Fibroblast of villous mesenchyme (primary cell): ENCODE data around the gene COG5. TPM values are rescaled to one million over a fixed set of nuclear protein-coding genes. Genes with fewer than 3 reads are reported as not detected.

ENCODE experiments used
- DNase-seq: peaks from one replicate; pipeline ENCODE4 v3.0.0-alpha.2; 2010; ENCODE audit warnings: low read depth
- H3K4me3 ChIP-seq: 2 replicates; pipeline ENCODE4 v1.5.1; 2011; ENCODE audit warnings: low read depth, mild to moderate bottlenecking, low read length
- total RNA-seq: library from RNA; depleted of rRNA; stranded (reverse); fragments of >200 nt; gene quantifications from 2 replicates; pipeline ENCODE4 v1.2.3, GENCODE V29; 2012
- TF ChIP-seq, protein P1 (sequence below): IDR thresholded peaks from 2 replicates; pipeline ENCODE4 v1.5.1; 2012; ENCODE audit warnings: low read depth, mild to moderate bottlenecking, low read length; ENCODE audit not compliant: insufficient read depth

The COG5 gene
- total RNA-seq, 1 donor, result 32.0 TPM

- H3K4me3 ChIP-seq, result no peak overlapping the region
- TF ChIP-seq, protein P1, sequence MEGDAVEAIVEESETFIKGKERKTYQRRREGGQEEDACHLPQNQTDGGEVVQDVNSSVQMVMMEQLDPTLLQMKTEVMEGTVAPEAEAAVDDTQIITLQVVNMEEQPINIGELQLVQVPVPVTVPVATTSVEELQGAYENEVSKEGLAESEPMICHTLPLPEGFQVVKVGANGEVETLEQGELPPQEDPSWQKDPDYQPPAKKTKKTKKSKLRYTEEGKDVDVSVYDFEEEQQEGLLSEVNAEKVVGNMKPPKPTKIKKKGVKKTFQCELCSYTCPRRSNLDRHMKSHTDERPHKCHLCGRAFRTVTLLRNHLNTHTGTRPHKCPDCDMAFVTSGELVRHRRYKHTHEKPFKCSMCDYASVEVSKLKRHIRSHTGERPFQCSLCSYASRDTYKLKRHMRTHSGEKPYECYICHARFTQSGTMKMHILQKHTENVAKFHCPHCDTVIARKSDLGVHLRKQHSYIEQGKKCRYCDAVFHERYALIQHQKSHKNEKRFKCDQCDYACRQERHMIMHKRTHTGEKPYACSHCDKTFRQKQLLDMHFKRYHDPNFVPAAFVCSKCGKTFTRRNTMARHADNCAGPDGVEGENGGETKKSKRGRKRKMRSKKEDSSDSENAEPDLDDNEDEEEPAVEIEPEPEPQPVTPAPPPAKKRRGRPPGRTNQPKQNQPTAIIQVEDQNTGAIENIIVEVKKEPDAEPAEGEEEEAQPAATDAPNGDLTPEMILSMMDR, result no peak
- no peak for DNase-seq
These were observed 278.7 kb downstream of the COG5 start for GRCh38 chr7:107284911-107285479.

DNA sequence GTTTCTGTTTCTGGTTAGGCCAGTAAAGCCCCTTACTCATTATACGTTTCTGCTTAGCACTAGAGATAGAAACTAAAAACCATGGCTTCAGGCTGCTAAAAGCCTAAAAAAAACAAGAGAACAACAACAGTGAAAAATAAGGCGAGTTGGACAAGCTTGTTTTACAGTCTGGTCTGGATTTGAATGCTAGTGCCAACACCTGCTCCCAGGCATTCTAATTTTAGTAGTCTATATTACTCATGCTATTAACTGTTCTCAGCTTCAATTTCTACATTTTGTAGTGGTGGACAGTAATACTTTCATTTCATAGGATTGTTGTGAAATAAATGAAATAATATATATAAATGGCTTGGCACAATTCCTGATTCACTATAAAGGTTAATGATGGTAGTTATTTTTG lies 286.4 kb downstream of the COG5 start:
- TF ChIP-seq, protein P1, result no peak
- no peak overlapping the region for H3K4me3 ChIP-seq
- DNase-seq, result no peak

DNA sequence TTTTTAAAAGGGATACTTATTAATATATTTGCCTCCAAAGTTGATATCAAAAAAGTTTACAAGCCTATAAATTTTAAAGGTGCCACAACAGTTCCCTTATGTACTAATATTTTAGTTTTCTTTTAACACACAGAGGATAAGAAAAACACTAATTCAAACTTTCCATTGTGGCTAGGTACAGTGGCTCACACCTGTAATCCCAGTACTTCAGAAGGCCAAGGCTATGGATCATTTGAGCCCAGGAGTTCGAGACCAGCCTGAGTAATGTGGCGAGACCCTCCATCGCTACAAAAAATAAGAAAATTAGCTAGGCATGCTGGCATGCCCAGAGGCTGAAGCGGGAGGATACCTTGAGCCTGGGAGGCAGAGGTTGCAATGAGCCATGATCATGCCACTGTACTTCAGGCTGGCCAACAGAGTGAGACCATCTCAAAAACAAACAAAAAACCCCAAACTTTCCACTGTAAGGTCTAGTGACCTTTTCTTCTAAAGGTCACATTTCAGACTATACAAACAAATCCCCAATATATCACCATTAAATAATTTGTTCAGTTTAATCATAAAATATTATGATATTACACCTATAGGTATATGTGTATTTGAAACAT lies 287.4 kb downstream of the COG5 start:
- TF ChIP-seq, protein P1, result no peak

DNA sequence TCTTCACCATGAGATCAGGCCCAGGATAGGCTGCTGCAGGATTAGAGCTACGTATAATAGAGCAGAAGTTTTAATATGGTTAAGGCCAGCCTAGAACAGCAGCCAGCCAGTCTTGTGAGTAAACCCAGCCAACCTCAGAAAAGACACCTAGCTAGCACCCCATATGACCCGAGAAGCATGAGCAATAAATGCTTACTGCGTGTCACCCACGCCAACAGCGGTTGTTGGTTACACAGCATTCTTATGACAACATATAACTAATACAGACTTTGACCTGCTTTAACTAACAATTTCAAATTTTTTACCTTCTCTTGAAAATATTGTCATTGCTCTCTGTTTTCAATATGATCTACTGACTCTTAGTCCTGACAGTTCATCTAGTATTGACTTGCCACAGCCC lies 289.2 kb downstream of the COG5 start:
- H3K4me3 ChIP-seq, result no peak overlapping the region
- no peak for DNase-seq
- TF ChIP-seq, protein P1, result no peak

More for the DNA sequence above, 287.4 kb downstream of the COG5 start:
- no peak overlapping the region for H3K4me3 ChIP-seq
- DNase-seq, result no peak

DNA sequence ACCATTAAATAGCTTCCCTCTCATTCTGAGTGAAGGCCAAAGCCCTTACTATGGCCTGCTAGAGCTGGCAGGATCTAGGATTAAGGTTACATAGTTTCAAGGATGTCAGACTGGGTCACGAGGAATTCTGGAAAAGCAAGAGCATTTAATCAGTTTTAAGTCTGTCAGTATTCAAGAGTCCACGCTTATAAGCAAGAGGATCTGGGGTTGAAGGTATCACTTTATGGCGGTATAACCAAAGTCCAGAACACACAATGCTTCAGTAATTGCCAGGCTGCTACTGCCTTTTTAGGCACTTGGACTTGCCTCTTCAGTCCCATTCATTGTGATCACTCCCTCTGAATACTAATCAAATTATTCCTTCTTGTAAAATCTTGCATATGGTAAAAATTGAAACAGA lies 293.9 kb downstream of the COG5 start:
- DNase-seq, result no peak
- TF ChIP-seq, protein P1, result no peak
- H3K4me3 ChIP-seq, result no peak overlapping the region

- no peak overlapping the region for H3K4me3 ChIP-seq
- TF ChIP-seq, protein P1, result no peak
- no peak for DNase-seq
These were observed 295.1 kb downstream of the COG5 start for GRCh38 chr7:107268594-107268993.

DNA sequence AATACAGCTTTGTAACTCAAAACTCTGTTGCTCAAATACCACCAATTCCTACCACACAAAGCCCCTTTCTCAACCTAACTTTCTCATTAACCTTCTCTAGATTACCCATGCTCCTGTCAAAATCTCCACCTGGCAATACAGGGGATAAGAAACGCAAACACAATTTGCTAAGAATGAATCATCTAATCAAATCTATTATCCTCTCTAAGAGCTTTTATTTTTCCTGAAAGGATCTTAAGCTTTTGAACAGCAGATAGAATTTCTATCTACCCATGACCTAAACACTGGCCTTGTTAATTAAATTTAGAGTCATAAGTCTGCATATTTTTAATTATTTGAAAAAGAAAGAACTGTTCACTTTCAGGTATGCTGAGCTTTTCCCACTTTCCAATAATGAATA lies 296.6 kb downstream of the COG5 start:
- TF ChIP-seq, protein P1, result no peak
- no peak overlapping the region for H3K4me3 ChIP-seq
- no peak for DNase-seq
